GM12801 (cell line): Measurements from ENCODE around the gene LPXN.

Experiments
- CTCF ChIP-seq: IDR thresholded peaks from one replicate; pipeline ENCODE4 v1.5.1; 2011; ENCODE audit warnings: control low read depth; ENCODE audit not compliant: insufficient read length; ENCODE audit errors: extremely low read depth

The LPXN gene

DNA sequence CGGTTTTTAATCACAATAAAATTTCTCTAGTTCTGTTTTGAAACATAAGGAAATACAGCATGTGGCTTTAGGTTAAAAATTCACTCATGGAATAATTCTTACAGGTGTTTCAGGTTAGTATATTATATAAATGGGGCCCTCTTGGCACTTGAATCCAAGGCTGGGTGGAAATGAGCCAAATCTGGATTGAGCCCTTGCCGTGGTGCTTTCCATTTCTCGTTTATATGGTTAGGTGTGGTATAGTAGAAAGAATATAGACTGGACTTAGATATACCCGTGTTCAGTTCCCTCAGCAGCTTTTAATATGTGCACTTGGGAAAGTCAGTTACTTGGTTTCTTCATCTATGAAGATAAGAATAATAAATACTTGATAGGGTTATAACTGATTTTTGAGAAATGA lies 19.2 kb upstream of the LPXN start:
- no peak for TF ChIP-seq CTCF

DNA sequence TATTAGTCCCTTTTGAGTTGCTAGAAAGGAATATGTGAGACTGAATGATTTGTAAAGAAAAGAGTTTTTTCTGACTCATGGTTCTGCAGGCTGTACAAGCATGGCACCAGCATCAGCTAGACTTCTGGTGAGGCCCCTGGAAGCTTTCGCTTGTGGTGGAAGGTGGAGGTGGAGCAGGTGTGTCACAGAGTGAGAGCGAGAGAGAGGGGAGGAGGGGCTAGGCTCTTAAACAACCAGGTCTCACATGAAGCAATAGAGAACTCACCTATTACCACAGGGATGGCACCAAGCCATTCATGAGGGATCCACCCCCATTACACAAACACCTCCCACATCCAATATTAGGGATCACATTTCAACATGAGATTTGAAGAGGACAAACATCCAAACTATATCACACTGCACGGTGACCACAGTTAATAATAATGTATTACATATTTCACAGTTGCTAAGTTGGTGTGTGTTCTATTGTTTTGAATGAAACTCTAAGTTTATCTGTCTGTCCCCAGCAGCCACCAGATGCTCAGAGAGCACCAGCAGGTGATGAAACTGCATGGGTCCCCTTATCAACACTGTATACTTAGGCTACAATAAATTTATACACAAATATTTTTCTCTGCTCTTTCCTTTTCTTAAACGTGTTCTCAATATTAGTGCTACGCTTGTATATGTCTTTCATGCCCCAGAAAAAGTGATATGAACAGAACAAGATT lies 17.3 kb upstream of the LPXN start:
- no peak for TF ChIP-seq CTCF

DNA sequence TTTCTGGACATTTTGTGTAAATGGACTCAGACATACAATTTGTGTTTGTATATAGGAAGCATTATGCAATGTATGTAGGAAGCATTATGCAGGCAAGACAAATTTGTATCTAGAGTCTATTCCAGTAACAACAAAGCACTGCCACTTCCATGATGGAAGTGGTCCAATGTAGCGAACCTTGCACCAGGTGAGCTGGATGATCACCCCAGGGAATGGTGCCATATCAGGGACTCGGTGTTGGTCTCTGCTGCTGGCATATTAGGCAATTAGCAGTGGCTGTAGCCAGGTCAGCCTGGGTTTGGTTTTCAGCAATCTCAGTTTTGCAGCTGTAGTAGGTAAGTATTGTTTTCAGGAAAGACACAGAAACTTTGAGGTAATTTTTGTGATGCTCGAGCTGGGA lies 16.0 kb upstream of the LPXN start:
- TF ChIP-seq CTCF, result no peak

- no peak for TF ChIP-seq CTCF
These were observed 11.3 kb upstream of the LPXN start for GRCh38 chr11:58586998-58587397.

- no peak for TF ChIP-seq CTCF
These were observed 6.8 kb upstream of the LPXN start for GRCh38 chr11:58582437-58582836.

DNA sequence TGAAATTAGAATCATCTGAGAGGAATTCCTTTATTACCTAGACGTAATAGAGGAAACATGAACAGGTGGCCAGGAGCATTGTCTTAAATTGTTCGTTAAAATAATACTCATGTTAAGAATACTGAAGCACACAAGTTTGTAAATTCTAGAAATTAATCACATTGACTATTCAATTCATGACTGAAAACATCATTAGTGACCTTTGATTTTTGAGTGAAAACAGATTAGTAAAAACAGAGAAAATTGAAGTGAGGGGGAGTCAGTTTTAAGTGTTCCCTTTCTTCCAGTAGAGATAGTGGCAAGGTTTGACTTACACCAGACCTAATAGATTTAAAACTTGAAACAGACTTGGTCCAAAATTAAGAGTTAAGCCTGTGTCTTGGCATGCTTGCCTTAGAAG lies 4.7 kb upstream of the LPXN start:
- TF ChIP-seq CTCF, result no peak

DNA sequence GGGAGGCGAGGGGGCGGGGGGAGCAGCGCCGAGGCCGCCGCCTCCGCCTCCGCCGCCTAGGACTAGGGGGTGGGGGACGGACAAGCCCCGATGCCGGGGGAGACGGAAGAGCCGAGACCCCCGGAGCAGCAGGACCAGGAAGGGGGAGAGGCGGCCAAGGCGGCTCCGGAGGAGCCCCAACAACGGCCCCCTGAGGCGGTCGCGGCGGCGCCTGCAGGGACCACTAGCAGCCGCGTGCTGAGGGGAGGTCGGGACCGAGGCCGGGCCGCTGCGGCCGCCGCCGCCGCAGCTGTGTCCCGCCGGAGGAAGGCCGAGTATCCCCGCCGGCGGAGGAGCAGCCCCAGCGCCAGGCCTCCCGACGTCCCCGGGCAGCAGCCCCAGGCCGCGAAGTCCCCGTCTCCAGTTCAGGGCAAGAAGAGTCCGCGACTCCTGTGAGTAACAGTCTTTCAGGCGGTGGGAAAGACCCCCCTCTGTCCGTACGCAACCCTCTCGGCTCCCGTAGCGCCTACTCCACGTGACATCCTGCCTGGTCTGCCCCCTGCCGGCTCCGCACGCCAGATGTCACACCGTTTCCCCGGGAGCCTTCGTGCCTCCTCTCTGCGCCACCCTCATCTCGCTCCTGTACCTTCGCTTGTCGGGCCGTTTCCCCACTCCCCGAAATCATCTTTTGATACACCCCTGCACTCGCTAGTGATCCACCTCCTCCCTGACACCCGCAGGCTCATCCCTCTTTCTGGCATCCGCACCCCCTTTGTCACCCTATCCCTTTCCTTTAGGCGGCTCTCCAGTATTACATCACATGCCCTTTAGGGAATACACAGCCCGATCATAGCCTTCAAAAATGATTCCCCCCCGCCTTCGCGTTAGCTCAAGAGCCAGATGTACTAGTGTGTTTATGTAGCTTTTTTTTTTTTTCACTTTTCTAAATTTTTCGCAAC lies 3.8 kb upstream of the LPXN start:
- no peak for TF ChIP-seq CTCF
